MM.1S (cell line): Measurements from ENCODE around the gene OR5B17.

ENCODE experiments used
- DNase-seq: peaks from one replicate; pipeline ENCODE4 v3.0.0-alpha.2; 2015
- H2AFZ ChIP-seq: fragments of 300-600 bp; sonication (generic); 2 replicates; pipeline ENCODE4 v1.6.0; 2016; ENCODE audit warnings: antibody characterized with exemption, low read length
- H3F3A ChIP-seq: fragments of 300-600 bp; sonication (generic); 2 replicates; pipeline ENCODE4 v1.6.1; 2016; ENCODE audit warnings: mild to moderate bottlenecking, antibody characterized with exemption, low read length, moderate library complexity, mixed read lengths; ENCODE audit not compliant: insufficient read depth
- H3K27ac ChIP-seq: fragments of 300-600 bp; sonication (generic); 2 replicates; pipeline ENCODE4 v1.5.1; 2016; ENCODE audit warnings: mild to moderate bottlenecking, low read length
- H3K27me3 ChIP-seq: fragments of 300-600 bp; sonication (generic); replicated peaks from 2 replicates; pipeline ENCODE4 v1.6.0; 2016; ENCODE audit warnings: low read length; ENCODE audit not compliant: insufficient read depth
- H3K36me3 ChIP-seq: fragments of 300-600 bp; sonication (generic); replicated peaks from 2 replicates; pipeline ENCODE4 v1.6.1; 2016; ENCODE audit warnings: mild to moderate bottlenecking, low read length, mixed read lengths; ENCODE audit not compliant: insufficient read depth
- H3K4me1 ChIP-seq: fragments of 300-600 bp; sonication (generic); 2 replicates; pipeline ENCODE4 v1.6.1; 2016; ENCODE audit warnings: low read length, mixed read lengths
- H3K4me2 ChIP-seq: fragments of 300-600 bp; sonication (generic); 2 replicates; pipeline ENCODE4 v1.6.0; 2016; ENCODE audit warnings: low read depth, low read length
- H3K4me3 ChIP-seq: fragments of 300-600 bp; sonication (generic); 2 replicates; pipeline ENCODE4 v1.5.1; 2016; ENCODE audit warnings: low read length, mixed read lengths
- H3K79me2 ChIP-seq: fragments of 300-600 bp; sonication (generic); 2 replicates; pipeline ENCODE4 v1.6.1; 2016; ENCODE audit warnings: mixed run types, low read length, mixed read lengths
- H3K9ac ChIP-seq: fragments of 300-600 bp; sonication (generic); 2 replicates; pipeline ENCODE4 v1.6.1; 2016; ENCODE audit warnings: low read length, mixed read lengths
- H3K9me2 ChIP-seq: fragments of 300-600 bp; sonication (generic); replicated peaks from 2 replicates; pipeline ENCODE4 v1.6.1; 2016; ENCODE audit warnings: mild to moderate bottlenecking, low read length, mixed read lengths; ENCODE audit not compliant: insufficient read depth
- H3K9me3 ChIP-seq: fragments of 300-600 bp; sonication (generic); replicated peaks from 2 replicates; pipeline ENCODE4 v1.6.1; 2016; ENCODE audit warnings: mild to moderate bottlenecking, low read length, mixed read lengths; ENCODE audit not compliant: insufficient read depth
- H4K20me1 ChIP-seq: fragments of 300-600 bp; sonication (generic); 2 replicates; pipeline ENCODE4 v1.6.1; 2016; ENCODE audit warnings: mild to moderate bottlenecking, low read length, moderate library complexity, mixed read lengths; ENCODE audit not compliant: insufficient read depth
- EZH2 ChIP-seq: fragments of 300-600 bp; sonication (generic); optimal IDR thresholded peaks from 2 replicates; pipeline ENCODE3; 2017; ENCODE audit warnings: low read depth, mild to moderate bottlenecking, antibody characterized with exemption, low read length, mixed read lengths
- EZH2phosphoT487 ChIP-seq: fragments of 300-600 bp; sonication (generic); IDR thresholded peaks from 2 replicates; pipeline ENCODE4 v1.6.1; 2018; ENCODE audit warnings: antibody characterized with exemption, low read length
- TF ChIP-seq, protein P1 (sequence below): fragments of 300-600 bp; sonication (generic); IDR thresholded peaks from 2 replicates; pipeline ENCODE4 v1.5.1; 2016; ENCODE audit warnings: antibody characterized with exemption, low read length, mixed read lengths

Gene OR5B17

DNA sequence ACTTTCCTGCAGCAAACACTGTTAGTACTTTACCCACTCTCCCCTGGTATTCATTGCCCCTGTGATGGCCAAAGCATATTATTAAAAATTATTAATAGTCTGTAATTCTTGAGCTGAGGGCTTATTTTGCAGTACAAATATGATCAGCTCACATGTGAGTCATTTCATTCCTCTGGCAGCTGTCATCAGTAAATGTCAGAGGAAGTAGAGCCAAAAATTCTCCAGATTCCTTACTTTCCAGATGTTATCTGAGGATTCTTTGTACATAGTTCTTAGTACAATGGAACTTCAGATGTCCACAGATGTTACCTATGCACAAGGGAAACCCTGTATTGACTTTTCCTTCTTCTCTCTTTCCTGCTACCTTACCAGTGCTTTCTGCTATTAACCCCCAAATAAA is 35.3 kb upstream of the OR5B17 start:
- Histone ChIP-seq H3K79me2 (no peaks in the 10 kb centered on the region), H3K9me2 (no peaks in the 10 kb centered on the region), H3K4me1 (no peaks in the 10 kb centered on the region), H3K27ac (no peak overlapping the region), H3F3A (no peaks in the 10 kb centered on the region), H3K4me2 (no peak overlapping the region), H4K20me1 (no peaks in the 10 kb centered on the region), H2AFZ (no peak overlapping the region), H3K4me3 (no peak overlapping the region), H3K9me3 (no peaks in the 10 kb centered on the region), H3K27me3 (no peaks in the 10 kb centered on the region), H3K9ac (no peak overlapping the region), H3K36me3 (no peaks in the 10 kb centered on the region)
- no peak for DNase-seq
- TF ChIP-seq, protein P1, sequence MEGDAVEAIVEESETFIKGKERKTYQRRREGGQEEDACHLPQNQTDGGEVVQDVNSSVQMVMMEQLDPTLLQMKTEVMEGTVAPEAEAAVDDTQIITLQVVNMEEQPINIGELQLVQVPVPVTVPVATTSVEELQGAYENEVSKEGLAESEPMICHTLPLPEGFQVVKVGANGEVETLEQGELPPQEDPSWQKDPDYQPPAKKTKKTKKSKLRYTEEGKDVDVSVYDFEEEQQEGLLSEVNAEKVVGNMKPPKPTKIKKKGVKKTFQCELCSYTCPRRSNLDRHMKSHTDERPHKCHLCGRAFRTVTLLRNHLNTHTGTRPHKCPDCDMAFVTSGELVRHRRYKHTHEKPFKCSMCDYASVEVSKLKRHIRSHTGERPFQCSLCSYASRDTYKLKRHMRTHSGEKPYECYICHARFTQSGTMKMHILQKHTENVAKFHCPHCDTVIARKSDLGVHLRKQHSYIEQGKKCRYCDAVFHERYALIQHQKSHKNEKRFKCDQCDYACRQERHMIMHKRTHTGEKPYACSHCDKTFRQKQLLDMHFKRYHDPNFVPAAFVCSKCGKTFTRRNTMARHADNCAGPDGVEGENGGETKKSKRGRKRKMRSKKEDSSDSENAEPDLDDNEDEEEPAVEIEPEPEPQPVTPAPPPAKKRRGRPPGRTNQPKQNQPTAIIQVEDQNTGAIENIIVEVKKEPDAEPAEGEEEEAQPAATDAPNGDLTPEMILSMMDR = no peak
- TF ChIP-seq EZH2phosphoT487 (no peak), EZH2 (no peak)

DNA sequence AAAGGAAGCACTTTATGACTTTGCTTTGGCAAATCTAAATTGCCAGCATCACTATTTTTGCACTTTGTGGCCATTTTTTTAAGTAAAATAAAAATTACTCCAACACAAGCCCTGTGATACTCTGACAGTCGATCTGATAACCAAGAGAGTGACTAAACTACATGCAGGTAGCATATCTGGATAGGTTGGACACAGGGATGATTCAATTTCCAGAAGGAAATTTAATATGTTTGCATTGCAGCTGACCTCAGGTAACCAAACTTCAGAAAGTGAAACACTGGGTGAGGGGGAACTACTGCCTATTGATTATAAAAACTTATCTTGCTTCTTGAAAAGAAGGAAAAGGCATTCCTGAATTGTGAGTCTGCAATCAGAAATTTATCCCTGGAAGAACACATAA is 33.9 kb upstream of the OR5B17 start:
- H3K79me2 ChIP-seq = no peaks in the 10 kb centered on the region
- H3K27ac ChIP-seq = no peak overlapping the region
- TF ChIP-seq EZH2 (no peak), EZH2phosphoT487 (no peak)
- TF ChIP-seq, protein P1 = no peak
- no peak overlapping the region for H3K4me3 ChIP-seq
- no peaks in the 10 kb centered on the region for H3F3A ChIP-seq
- H3K4me1 ChIP-seq = no peaks in the 10 kb centered on the region
- H3K36me3 ChIP-seq = no peaks in the 10 kb centered on the region
- H2AFZ ChIP-seq = no peak overlapping the region
- no peak overlapping the region for H3K9ac ChIP-seq
- no peaks in the 10 kb centered on the region for H3K27me3 ChIP-seq
- H3K9me3 ChIP-seq = no peaks in the 10 kb centered on the region
- DNase-seq = no peak
- H3K9me2 ChIP-seq = no peaks in the 10 kb centered on the region
- H4K20me1 ChIP-seq = no peaks in the 10 kb centered on the region
- H3K4me2 ChIP-seq = no peak overlapping the region

DNA sequence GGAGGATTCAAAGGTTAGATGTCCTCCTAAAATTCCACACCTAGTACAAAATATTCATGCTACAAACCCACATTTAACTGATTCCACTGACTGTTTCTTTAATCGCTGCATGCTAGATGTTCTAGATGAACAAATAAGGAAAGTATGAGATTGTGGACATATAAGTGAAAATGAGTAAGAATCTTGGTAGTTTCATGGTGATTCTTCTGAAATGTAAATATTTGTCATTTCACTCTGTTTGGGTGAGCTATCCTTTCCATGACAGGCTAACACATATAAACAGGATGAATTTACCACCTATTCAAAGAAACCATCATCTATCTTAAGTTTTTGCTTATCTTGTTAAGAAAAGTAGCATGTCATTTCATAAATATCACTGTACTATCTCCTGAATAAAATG is 33.0 kb upstream of the OR5B17 start:
- H3F3A ChIP-seq = no peaks in the 10 kb centered on the region
- DNase-seq = no peak
- H3K27me3 ChIP-seq = no peaks in the 10 kb centered on the region
- H2AFZ ChIP-seq = no peak overlapping the region
- H3K4me2 ChIP-seq = no peak overlapping the region
- no peaks in the 10 kb centered on the region for H3K4me1 ChIP-seq
- H3K9ac ChIP-seq = no peak overlapping the region
- no peaks in the 10 kb centered on the region for H3K9me2 ChIP-seq
- no peak overlapping the region for H3K4me3 ChIP-seq
- TF ChIP-seq EZH2phosphoT487 = no peak
- no peaks in the 10 kb centered on the region for H3K9me3 ChIP-seq
- no peaks in the 10 kb centered on the region for H3K79me2 ChIP-seq
- H3K27ac ChIP-seq = no peak overlapping the region
- no peaks in the 10 kb centered on the region for H4K20me1 ChIP-seq
- H3K36me3 ChIP-seq = no peaks in the 10 kb centered on the region

DNA sequence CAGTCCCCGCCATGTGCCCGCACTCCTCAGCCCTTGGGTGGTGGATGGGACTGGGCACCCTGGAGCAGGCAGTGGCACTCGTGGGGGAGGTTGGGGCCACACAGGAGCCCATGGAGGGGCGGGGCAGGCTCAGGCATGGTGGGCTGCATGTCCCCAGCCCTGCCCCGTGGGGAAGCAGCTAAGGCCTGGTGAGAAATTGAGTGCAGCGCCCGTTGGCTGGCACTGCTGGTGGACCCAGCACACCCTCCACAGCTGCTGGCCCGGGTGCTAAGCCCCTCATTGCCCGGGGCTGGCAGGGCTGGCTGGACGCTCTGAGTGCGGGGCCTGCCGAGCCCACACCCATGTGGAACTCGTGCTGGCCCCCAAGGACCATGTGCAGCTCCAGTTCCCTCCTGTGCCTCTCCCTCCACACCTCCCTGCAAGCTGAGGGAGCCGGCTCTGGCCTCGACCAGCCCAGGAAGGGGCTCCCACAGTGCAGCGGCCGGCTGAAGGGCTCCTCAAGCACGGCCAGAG is 31.7 kb upstream of the OR5B17 start:
- DNase-seq = no peak
- Histone ChIP-seq H3K9ac (no peak overlapping the region), H3K9me2 (no peaks in the 10 kb centered on the region), H3K36me3 (no peaks in the 10 kb centered on the region), H4K20me1 (no peaks in the 10 kb centered on the region), H3K79me2 (no peaks in the 10 kb centered on the region), H3K4me3 (no peak overlapping the region), H3F3A (no peaks in the 10 kb centered on the region), H3K4me1 (no peaks in the 10 kb centered on the region), H3K27ac (no peak overlapping the region), H3K4me2 (no peak overlapping the region), H3K27me3 (no peaks in the 10 kb centered on the region), H2AFZ (no peak overlapping the region), H3K9me3 (no peaks in the 10 kb centered on the region)
- TF ChIP-seq EZH2 (no peak), EZH2phosphoT487 (no peak)
- TF ChIP-seq, protein P1 = no peak
